AG10803 (cell line): ENCODE measurements around the gene RAPGEF5.

ENCODE experiments used
- DNase-seq: peaks from one replicate; pipeline ENCODE4 v3.0.0; 2010; ENCODE audit warnings: low read depth
- H3K4me3 ChIP-seq: 2 replicates; pipeline ENCODE4 v1.5.1; 2011; ENCODE audit warnings: mild to moderate bottlenecking, low read length, control low read depth
- TF ChIP-seq, protein P1 (sequence below): conservative IDR thresholded peaks from 2 replicates; pipeline ENCODE4 v1.5.1; 2011; ENCODE audit warnings: mild to moderate bottlenecking, low read length, control low read depth, inconsistent platforms

RAPGEF5 gene

DNA sequence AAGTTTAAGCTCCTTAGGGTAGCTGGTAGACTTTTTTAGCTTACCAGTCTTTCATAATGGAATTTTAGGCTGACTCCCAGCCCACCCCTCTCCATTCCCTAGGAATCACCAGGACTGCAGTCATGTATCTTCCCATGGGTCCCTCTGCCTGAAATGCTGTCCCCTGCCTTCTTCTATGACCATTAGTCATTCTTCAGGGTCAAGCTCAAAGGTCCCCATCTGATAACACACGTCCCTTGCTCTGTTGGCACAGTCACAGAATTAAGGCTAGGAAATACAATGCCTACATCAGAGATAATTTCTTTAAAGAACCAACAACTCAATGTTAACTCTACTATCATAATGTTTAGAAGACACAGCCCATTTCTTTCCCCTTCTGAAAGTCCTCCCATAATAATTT is 140.6 kb downstream of the RAPGEF5 start:
- TF ChIP-seq, protein P1, sequence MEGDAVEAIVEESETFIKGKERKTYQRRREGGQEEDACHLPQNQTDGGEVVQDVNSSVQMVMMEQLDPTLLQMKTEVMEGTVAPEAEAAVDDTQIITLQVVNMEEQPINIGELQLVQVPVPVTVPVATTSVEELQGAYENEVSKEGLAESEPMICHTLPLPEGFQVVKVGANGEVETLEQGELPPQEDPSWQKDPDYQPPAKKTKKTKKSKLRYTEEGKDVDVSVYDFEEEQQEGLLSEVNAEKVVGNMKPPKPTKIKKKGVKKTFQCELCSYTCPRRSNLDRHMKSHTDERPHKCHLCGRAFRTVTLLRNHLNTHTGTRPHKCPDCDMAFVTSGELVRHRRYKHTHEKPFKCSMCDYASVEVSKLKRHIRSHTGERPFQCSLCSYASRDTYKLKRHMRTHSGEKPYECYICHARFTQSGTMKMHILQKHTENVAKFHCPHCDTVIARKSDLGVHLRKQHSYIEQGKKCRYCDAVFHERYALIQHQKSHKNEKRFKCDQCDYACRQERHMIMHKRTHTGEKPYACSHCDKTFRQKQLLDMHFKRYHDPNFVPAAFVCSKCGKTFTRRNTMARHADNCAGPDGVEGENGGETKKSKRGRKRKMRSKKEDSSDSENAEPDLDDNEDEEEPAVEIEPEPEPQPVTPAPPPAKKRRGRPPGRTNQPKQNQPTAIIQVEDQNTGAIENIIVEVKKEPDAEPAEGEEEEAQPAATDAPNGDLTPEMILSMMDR: no peak
- no peak overlapping the region for H3K4me3 ChIP-seq
- no peak for DNase-seq

DNA sequence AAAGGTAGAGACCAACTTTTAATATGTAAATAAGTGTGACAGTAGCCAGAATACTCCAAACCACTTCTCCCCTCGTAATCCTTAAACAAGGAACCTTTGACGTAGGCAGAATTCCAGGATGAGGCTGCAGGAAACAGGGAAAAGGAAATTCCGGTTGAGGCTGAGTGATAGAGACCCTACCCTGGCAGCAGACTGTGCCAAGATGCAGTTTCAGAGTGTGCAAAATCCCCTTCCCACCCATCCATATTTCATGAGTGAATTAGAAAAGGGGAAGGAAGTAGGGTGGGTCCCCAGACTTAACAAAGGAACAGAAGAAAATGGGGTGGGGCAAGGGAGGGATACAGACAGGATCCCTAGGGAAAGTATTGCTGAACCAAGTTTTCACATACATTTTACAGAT is 143.0 kb downstream of the RAPGEF5 start:
- DNase-seq: no peak
- no peak overlapping the region for H3K4me3 ChIP-seq
- TF ChIP-seq, protein P1: no peak

DNA sequence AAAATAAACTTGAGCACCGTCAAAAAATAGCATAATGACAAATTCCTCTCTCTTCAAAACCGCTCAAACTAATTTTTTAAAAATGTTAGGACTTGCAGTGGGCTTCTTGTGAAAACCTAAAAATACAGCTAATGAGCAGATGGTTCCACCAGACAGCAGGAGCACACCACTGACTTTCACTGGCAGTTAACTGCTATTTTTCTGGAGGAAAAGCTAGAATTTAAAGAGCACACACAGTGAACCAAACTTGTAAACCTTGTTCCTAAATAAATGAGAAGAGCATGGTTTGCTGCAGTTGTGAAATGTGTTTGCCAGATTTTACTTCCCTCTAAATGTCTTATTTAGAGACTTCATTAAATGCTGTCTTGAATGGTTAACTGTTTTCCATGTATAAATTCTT is 143.9 kb downstream of the RAPGEF5 start:
- TF ChIP-seq, protein P1: no peak
- no peak overlapping the region for H3K4me3 ChIP-seq
- DNase-seq: no peak

DNA sequence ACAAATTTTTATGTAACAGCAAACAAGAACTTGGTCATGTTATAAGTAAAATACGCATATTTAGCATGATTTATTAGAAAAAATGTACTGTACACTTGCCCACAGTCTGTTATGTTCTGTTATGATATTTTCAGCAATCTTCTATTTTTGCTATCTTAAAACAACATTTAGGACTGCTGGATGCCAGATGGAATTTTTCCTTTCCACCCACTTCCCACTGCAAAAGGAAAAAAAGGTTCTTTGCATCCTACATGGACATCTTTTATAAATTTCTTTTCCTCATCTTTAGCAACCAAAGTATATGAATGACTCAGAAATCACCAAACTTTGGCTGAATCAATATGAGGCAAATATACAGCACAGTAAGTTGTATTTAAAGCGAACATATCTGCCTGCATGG is 146.0 kb downstream of the RAPGEF5 start:
- TF ChIP-seq, protein P1: no peak
- no peak overlapping the region for H3K4me3 ChIP-seq
- DNase-seq: no peak

DNA sequence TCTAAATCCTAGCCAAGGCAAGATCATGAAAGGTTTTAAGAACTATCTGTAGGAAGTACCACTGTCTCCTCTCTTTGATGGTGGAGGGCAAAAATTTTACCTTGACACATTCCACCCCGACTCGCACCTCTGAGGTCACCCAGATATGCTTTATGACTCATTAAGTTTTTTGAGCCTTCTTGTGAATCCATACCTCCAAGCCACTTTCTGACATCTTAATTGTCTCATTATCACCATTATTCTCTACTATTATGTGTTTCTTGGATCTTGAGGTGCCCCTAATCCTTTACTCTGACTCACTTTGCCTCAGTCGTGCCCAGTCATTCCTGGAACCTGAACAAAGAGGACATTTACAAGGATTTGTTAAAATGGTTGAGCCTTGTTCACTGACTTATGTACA is 146.6 kb downstream of the RAPGEF5 start:
- TF ChIP-seq, protein P1: no peak
- H3K4me3 ChIP-seq: no peak overlapping the region
- DNase-seq: no peak

DNA sequence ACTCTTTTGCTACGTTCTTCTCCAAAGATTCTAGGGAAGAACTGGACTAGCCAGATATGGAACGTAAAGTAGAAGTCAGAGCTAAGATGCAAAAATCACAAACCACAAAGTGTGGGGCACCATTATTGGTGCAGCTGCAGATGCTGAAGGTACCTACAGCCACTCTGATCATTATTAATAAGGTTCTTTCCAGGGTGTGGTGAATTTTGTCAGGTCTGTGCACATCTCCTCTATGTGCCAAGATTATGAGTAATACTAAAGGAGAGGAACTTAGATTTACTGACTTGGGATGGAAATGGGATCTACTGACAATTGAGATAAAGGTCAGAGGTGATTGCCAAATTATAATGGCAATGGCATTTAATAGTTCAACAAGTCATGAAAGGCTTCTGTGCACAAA is 148.2 kb downstream of the RAPGEF5 start:
- TF ChIP-seq, protein P1: no peak
- no peak for DNase-seq
- H3K4me3 ChIP-seq: no peak overlapping the region

DNA sequence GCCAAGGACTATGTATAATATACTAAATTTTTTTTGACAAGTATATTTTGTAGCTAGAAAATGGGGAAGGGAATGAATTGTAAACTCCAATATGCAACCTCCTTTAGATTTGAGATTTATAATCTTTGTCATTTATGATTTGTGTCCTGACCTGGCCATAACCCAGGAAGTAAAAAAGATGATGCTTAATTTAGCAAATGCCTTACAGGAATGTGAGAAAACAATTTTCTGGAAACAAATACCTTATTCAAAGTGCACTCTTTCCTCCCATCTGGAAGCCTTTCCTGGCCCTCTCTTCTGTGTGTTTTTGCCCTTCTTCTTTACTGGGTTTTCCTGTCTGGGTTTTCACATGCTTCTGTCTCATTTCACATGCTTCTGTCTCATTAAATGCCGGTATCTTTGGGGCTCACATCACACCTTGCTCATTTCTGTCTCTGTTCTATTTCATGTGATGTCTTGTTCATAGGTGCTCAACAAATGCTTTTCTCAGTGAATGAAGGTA is 149.2 kb downstream of the RAPGEF5 start:
- H3K4me3 ChIP-seq: no peak overlapping the region
- TF ChIP-seq, protein P1: no peak
- DNase-seq: no peak
